Measurements from ENCODE around the gene ACSL6.

Gene ACSL6

GRCh38 chr5:131998431-131999040, 12.9 kb downstream of the ACSL6 start:
- no peaks in the 10 kb centered on the region for H3K9me3 ChIP-seq (ENCODE audit: control insufficient read depth, insufficient read depth, low read length)
- no peak for TF ChIP-seq EZH2phosphoT487 (IDR thresholded peaks at IDR 0.05; ENCODE audit: borderline replicate concordance, low read length)
- TF ChIP-seq, protein P1, sequence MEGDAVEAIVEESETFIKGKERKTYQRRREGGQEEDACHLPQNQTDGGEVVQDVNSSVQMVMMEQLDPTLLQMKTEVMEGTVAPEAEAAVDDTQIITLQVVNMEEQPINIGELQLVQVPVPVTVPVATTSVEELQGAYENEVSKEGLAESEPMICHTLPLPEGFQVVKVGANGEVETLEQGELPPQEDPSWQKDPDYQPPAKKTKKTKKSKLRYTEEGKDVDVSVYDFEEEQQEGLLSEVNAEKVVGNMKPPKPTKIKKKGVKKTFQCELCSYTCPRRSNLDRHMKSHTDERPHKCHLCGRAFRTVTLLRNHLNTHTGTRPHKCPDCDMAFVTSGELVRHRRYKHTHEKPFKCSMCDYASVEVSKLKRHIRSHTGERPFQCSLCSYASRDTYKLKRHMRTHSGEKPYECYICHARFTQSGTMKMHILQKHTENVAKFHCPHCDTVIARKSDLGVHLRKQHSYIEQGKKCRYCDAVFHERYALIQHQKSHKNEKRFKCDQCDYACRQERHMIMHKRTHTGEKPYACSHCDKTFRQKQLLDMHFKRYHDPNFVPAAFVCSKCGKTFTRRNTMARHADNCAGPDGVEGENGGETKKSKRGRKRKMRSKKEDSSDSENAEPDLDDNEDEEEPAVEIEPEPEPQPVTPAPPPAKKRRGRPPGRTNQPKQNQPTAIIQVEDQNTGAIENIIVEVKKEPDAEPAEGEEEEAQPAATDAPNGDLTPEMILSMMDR (IDR thresholded peaks at IDR 0.05; ENCODE audit: low read depth, low read length, poor library complexity, severe bottlenecking): no peak
- no peak overlapping the region for H3K27ac ChIP-seq (ENCODE audit: low read depth, low read length)
- H3F3A ChIP-seq (ENCODE audit: control insufficient read depth, insufficient read depth): no peaks in the 10 kb centered on the region
- no peaks in the 10 kb centered on the region for H3K27me3 ChIP-seq (ENCODE audit: control insufficient read depth, low read length)
- no peaks in the 10 kb centered on the region for H3K36me3 ChIP-seq (ENCODE audit: control insufficient read depth, low read length)
- no peaks in the 10 kb centered on the region for H3K79me2 ChIP-seq (ENCODE audit: control insufficient read depth, low read length)
- H3K4me3 ChIP-seq (ENCODE audit: low read length): no peak overlapping the region
- no peaks in the 10 kb centered on the region for H3K9me2 ChIP-seq (replicated peaks; ENCODE audit: control insufficient read depth, low read length)
- H3K4me2 ChIP-seq (ENCODE audit: low read length): no peak overlapping the region
- H4K20me1 ChIP-seq (ENCODE audit: control insufficient read depth, insufficient read depth, low read depth, low read length): no peaks in the 10 kb centered on the region
- no peaks in the 10 kb centered on the region for H3K4me1 ChIP-seq (ENCODE audit: control insufficient read depth, low read length)

- Histone ChIP-seq H3K36me3 (ENCODE audit: control insufficient read depth, low read length) (no peaks in the 10 kb centered on the region), H4K20me1 (ENCODE audit: control insufficient read depth, insufficient read depth, low read depth, low read length) (no peaks in the 10 kb centered on the region), H3K4me3 (ENCODE audit: low read length) (no peak overlapping the region), H3K79me2 (ENCODE audit: control insufficient read depth, low read length) (no peaks in the 10 kb centered on the region), H3K4me1 (ENCODE audit: control insufficient read depth, low read length) (no peaks in the 10 kb centered on the region), H3K9me3 (ENCODE audit: control insufficient read depth, insufficient read depth, low read length) (no peaks in the 10 kb centered on the region), H3K27ac (ENCODE audit: low read depth, low read length) (no peak overlapping the region), H3K4me2 (ENCODE audit: low read length) (no peak overlapping the region), H3K27me3 (ENCODE audit: control insufficient read depth, low read length) (no peaks in the 10 kb centered on the region), H3F3A (ENCODE audit: control insufficient read depth, insufficient read depth) (no peaks in the 10 kb centered on the region), H3K9me2 (replicated peaks; ENCODE audit: control insufficient read depth, low read length) (no peaks in the 10 kb centered on the region)
- TF ChIP-seq, protein P1 (IDR thresholded peaks at IDR 0.05; ENCODE audit: low read depth, low read length, poor library complexity, severe bottlenecking): no peak
- no peak for TF ChIP-seq EZH2phosphoT487 (IDR thresholded peaks at IDR 0.05; ENCODE audit: borderline replicate concordance, low read length)
Measured at GRCh38 chr5:131997727-131998117, 13.7 kb downstream of the ACSL6 start.

DNA sequence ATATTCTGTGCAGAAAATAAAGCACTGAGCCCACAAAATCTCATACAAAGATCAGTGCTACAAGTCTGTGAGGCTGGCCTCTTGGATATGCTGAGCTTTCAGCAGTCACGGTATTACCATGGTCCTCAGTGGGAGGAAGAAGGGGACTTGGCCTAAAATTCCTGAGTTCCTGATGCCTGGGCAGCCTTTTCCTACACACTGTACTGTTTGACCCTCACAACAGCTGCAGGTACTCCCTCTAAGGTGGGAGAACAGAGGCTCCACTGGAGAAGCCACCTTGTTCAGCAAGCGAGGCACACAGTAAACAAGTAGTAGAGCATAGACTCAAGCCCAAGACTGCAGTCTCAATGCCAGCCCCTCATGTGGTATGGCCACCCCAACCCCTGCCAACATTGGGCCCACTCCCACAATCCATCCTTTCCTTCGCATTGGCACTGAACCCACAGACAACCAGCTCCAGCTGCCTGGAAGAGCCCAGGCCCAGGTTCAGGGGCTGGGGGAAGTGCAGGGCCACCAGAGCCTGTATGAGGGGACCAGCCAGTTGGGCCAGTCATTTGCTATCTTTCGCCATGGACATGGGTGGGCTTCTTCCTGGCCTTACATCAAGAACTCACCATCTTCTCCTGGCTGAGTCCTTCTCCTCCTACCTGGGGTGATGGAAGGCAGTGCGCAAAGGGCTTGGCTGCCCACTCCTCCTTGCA, 14.3 kb downstream of the ACSL6 start:
- no peaks in the 10 kb centered on the region for H3K27me3 ChIP-seq (ENCODE audit: control insufficient read depth, low read length)
- H3K4me3 ChIP-seq (ENCODE audit: low read length): no peak overlapping the region
- H3K27ac ChIP-seq (ENCODE audit: low read depth, low read length): no peak overlapping the region
- no peaks in the 10 kb centered on the region for H3K36me3 ChIP-seq (ENCODE audit: control insufficient read depth, low read length)
- H3K79me2 ChIP-seq (ENCODE audit: control insufficient read depth, low read length): no peaks in the 10 kb centered on the region
- no peaks in the 10 kb centered on the region for H3K9me2 ChIP-seq (replicated peaks; ENCODE audit: control insufficient read depth, low read length)
- no peaks in the 10 kb centered on the region for H4K20me1 ChIP-seq (ENCODE audit: control insufficient read depth, insufficient read depth, low read depth, low read length)
- TF ChIP-seq EZH2phosphoT487 (IDR thresholded peaks at IDR 0.05; ENCODE audit: borderline replicate concordance, low read length): no peak
- TF ChIP-seq, protein P1 (IDR thresholded peaks at IDR 0.05; ENCODE audit: low read depth, low read length, poor library complexity, severe bottlenecking): no peak
- no peaks in the 10 kb centered on the region for H3F3A ChIP-seq (ENCODE audit: control insufficient read depth, insufficient read depth)
- no peaks in the 10 kb centered on the region for H3K4me1 ChIP-seq (ENCODE audit: control insufficient read depth, low read length)
- no peak overlapping the region for H3K4me2 ChIP-seq (ENCODE audit: low read length)
- no peaks in the 10 kb centered on the region for H3K9me3 ChIP-seq (ENCODE audit: control insufficient read depth, insufficient read depth, low read length)
